ENCODE measurements around the gene FBRSL1. TPM values are rescaled to one million over a fixed set of nuclear protein-coding genes. Genes with fewer than 3 reads are reported as not detected.

Gene FBRSL1
- total and polyA plus RNA-seq, 2 of the 8 experiments (the other 6 are each of a cell fraction or from before 2014, with no cell fraction given), result 18.4 to 109 TPM

DNA sequence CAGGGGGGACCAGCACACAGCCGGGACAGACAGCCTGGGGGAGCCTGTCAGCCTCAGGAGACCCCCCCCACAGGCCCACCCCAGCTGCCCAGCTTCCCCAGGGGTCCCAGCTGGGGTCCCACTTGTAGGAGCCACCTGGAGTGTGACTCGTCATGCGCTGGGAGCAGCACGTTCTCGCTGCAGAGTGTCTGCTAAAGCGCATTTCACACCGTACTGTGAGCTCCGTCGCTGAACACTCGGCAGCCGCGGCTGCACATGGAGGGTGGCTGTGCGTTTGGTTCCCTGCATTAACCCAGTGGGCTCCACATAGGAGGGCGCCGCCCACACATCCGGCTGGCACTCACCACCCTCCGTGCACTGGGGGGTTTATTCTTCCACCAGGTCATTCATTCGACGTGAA lies 56.7 kb downstream of the FBRSL1 start:
- Histone ChIP-seq H3K14ac (ENCODE audit: insufficient read length) (no peak overlapping the region), H3K27me3 (replicated peaks in 1 of 4; ENCODE audit: control insufficient read depth in 3 of 4, extremely low read depth in 1 of 4, insufficient read depth in 3 of 4, low read length in 3 of 4) (peaks cover 60 to 98% (median 93%) of the 10 kb centered on the region in 4 experiments), H3K4me3 (ENCODE audit: extremely low read depth in 1 of 4, insufficient read depth in 2 of 4, low read depth in 3 of 4, low read length in 4 of 4) (no peak overlapping the region), H3K4me1 (replicated peaks in 1 of 4; ENCODE audit: control insufficient read depth in 3 of 4, insufficient read depth in 4 of 4, low read length in 3 of 4) (peaks cover 0 to 12% (median 9%) of the 10 kb centered on the region in 4 experiments; a peak in 5 of 7 replicates), H2BK120ac (replicated peaks; ENCODE audit: low read depth, low read length) (no peak overlapping the region), H3K9me3 (ENCODE audit: insufficient read depth in 2 of 2, low read depth in 1 of 2, low read length in 1 of 2) (no peaks in the 10 kb centered on the region; a peak in 1 of 4 replicates), H3K4me2 (ENCODE audit: insufficient read depth in 1 of 2, low read depth in 2 of 2, low read length in 2 of 2) (no peak overlapping the region), H2AFZ (ENCODE audit: low read length) (no peak overlapping the region), H3K36me3 (ENCODE audit: control insufficient read depth in 2 of 4, insufficient read depth in 4 of 4, low read length in 3 of 4) (no peaks in the 10 kb centered on the region; a peak in 1 of 8 replicates), H4K20me1 (replicated peaks in 1 of 2; ENCODE audit: control insufficient read depth in 1 of 2, insufficient read depth in 2 of 2, low read length in 2 of 2) (peaks cover 2 to 16% of the 10 kb centered on the region in 2 experiments), H4K5ac (ENCODE audit: insufficient read length, low read depth, low read length) (no peak overlapping the region), H3K4ac (replicated peaks; ENCODE audit: insufficient read length, low read depth, low read length) (no peak overlapping the region), H3K23me2 (ENCODE audit: low read depth, low read length) (peaks cover 11% of the 10 kb centered on the region), H3K27ac (ENCODE audit: low read depth, low read length) (no peak overlapping the region), H2BK5ac (ENCODE audit: low read depth, low read length) (no peak overlapping the region), H2BK12ac (ENCODE audit: low read depth, low read length) (no peak overlapping the region), H3K79me2 (ENCODE audit: control insufficient read depth in 1 of 2, insufficient read depth in 2 of 2, low read length in 2 of 2) (no peaks in the 10 kb centered on the region), H3K9ac (replicated peaks in 1 of 4; ENCODE audit: extremely low read depth in 1 of 4, low read depth in 3 of 4, low read length in 3 of 4) (no peak overlapping the region), H4K91ac (replicated peaks; ENCODE audit: insufficient read length, low read length) (no peak overlapping the region), H3K18ac (ENCODE audit: extremely low read depth, low read length) (no peak overlapping the region), H2AK5ac (ENCODE audit: low read depth, low read length) (no peak overlapping the region), H4K8ac (ENCODE audit: extremely low read depth, insufficient read depth, low read length) (no peak overlapping the region), H2BK20ac (ENCODE audit: low read length) (no peak overlapping the region), H2BK15ac (ENCODE audit: low read length) (no peak overlapping the region), H3K23ac (ENCODE audit: insufficient read length) (no peak overlapping the region), H3K79me1 (ENCODE audit: low read depth, low read length) (no peaks in the 10 kb centered on the region; the same call in 1 of the 2 replicates), H3K56ac (replicated peaks; ENCODE audit: insufficient read length, low read depth, low read length) (no peak overlapping the region)
- WGBS, 2 experiments (ENCODE audit: extremely low coverage in 1 of 2, insufficient coverage in 1 of 2, insufficient read length in 1 of 2, insufficient replicate concordance in 2 of 2, low coverage in 1 of 2, low lambda C conversion rate in 2 of 2, missing lambda C conversion rate in 1 of 2), result 90% methylated on average over 14 of the region's 19 CpGs; no CpG with 5 or more reads in 1 of the 2 experiments
- FAIRE-seq (no peak), DNase-seq (ENCODE audit: low read depth in 1 of 2, low spot score in 2 of 2) (no peak)
- ChIA-PET CTCF (ENCODE audit: partially characterized antibody) (interaction anchor here (1.5 to 1.8 kb wide), 3 partner anchors 8 to 24 kb away, joined by 4 read pairs; no protein-coding TSS in a partner anchor), POLR2A (ENCODE audit: partially characterized antibody) (interaction anchor here (1.3 to 1.6 kb wide), 2 partner anchors 12 to 20 kb away, joined by 3 read pairs; no protein-coding TSS in a partner anchor)
- no peak for TF ChIP-seq CBX5 (IDR thresholded peaks at IDR 0.05; ENCODE audit: low read depth, low read length)
- no peak for TF ChIP-seq CREB1 (IDR thresholded peaks at IDR 0.05)
- no peak for TF ChIP-seq POLR2A (IDR thresholded peaks at IDR 0.05; ENCODE audit: control extremely low read depth in 1 of 2, low read depth in 2 of 2, low read length in 2 of 2)
- TF ChIP-seq KDM5A (IDR thresholded peaks at IDR 0.05; ENCODE audit: low read length), result no peak
- no peak for TF ChIP-seq RFX5 (IDR thresholded peaks at IDR 0.05; ENCODE audit: borderline replicate concordance, low read depth, low read length)
- no peak for TF ChIP-seq ASH2L (IDR thresholded peaks at IDR 0.05; ENCODE audit: low read length)
- TF ChIP-seq BCL11A (IDR thresholded peaks at IDR 0.05; ENCODE audit: low read depth in 2 of 2, low read length in 2 of 2), result no peak
